Islet of Langerhans (tissue), 1 donor: Measurements from ENCODE around the gene SPAG16.

Source experiments
- FAIRE-seq: peaks from one replicate; lab custom pipeline; 2011; peaks lifted over from hg19 to GRCh38; lab: Jason Lieb, UNC

Gene SPAG16

DNA sequence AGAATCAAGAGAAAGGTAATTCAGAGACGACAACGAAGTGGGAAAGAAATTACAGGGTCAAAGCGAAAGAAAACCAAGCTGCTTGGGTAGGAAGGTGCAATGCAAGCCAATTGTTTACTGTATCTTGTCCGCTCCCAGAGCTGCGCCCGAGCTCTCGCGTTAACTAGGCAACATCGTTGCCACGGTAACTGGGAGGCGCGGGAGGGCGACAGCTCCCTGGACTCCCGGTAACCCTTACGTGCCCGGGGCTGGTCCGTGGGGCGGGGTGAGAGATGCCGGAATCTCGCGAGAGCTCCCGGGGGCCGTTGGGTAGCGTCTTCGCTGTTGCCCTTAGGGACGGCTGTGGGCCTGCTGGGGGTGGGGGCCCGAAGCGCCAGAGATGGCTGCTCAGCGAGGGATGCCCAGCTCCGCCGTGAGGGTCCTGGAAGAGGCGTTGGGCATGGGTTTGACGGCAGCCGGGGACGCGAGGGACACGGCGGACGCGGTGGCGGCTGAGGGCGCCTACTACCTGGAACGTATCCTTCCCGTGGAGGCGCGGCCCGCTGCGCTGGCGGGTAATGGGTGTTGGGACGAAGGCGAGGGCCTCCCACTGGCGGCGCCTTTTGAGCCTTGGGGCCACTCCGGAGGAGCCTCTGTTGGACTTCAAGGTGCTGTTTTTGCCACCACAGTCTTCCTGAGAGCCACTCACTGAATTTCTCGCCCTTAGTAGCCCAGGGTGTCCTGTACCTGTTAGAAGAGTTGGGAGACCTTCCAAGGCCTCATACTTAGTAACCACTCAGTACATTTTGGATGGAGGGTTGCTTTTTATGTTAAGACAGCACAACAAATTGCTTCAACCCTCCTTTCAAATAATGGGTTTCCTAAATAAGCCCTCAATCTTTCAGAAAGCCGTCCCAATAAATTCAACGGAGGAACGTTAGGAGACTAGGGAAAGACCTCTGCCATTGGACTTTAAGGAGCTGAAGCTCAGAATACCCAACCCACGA lies at the start of gene SPAG16:
SPAG16 (plus strand) TSS at position 360 of the 986 bp plus-strand sequence.
- FAIRE-seq: peak; percentile 72

DNA sequence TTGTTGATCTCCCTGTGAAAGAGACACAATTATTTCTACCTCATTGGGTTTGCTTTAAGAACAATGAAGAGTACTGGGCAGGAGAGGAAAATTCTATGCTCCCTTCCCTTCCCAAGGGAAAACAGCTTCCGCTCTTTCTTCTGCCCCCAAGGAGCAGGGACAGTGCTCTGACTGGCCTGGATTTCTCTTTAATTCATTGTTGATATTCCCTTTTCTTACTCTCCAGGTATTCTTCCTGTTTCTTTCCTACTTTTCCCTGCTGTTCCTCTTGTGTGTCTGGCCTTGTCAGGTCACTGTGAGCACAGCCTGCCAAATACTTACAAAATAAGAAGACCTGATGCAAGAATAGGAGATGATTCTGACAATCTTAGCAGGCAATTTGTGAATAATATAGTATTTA lies 49.6 kb upstream of the SPAG16 start:
- FAIRE-seq: no peak

DNA sequence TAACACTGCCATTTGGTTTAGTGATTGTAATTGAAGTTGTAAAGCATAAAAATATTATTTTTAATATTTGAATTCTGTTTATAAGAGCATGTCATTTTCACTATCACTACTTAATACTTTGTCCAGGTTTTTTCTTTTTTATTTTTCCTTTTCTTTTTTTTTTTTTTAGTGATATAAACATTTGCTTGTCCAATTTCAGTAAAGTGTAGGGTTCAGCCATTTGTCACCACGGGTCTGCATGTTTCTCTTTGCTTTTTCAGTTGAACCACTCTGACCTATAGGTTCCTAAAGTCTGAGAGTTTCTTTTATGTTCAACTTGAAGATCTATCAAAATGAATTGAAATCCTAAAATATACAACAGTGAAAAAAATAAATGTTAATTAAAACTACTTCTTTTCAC lies 48.5 kb upstream of the SPAG16 start:
- peak; percentile 79 for FAIRE-seq

DNA sequence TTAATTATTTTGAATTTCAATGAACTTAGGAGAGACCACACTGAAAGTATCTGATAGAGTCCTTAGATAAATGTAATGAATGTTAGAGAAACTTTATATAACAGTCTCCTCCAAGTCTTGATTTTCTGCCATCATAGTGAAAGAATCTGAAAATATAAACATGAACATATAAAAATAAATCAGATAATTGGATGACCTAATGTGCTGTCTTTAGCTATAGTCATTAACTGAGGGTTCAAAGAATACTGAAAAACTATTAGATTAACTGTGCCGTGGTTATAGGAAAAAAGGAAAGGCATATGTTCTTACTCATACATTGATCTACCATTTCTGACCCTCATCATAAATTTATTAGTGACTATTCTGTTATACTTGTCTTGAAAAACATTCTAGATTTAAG lies 47.0 kb upstream of the SPAG16 start:
- no peak for FAIRE-seq

DNA sequence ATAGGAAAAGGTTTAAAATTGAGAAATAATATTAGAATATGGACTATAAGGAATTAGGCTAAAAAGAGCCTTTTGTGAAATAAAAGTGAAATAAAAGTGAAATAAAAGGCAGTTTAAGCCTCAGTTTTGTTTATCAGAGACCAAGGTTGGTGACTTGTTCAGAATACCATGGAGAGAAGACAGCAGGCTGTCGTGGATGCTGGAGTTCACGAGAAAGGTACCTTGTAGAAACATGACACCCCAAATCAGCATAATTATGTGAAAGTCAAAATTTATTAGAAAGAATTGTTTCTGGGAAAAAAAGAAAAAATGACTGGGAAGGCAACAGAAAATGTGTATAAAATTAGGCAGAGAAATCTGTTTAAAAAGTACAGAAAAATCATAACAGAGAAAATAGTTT lies 46.5 kb upstream of the SPAG16 start:
- FAIRE-seq: no peak

- peak; percentile 17 for FAIRE-seq
These were observed 45.3 kb upstream of the SPAG16 start for GRCh38 chr2:213238753-213239495.

GRCh38 chr2:213241817-213242216 lies 42.4 kb upstream of the SPAG16 start:
- no peak for FAIRE-seq

GRCh38 chr2:213242653-213243052 lies 41.6 kb upstream of the SPAG16 start:
- FAIRE-seq: no peak

DNA sequence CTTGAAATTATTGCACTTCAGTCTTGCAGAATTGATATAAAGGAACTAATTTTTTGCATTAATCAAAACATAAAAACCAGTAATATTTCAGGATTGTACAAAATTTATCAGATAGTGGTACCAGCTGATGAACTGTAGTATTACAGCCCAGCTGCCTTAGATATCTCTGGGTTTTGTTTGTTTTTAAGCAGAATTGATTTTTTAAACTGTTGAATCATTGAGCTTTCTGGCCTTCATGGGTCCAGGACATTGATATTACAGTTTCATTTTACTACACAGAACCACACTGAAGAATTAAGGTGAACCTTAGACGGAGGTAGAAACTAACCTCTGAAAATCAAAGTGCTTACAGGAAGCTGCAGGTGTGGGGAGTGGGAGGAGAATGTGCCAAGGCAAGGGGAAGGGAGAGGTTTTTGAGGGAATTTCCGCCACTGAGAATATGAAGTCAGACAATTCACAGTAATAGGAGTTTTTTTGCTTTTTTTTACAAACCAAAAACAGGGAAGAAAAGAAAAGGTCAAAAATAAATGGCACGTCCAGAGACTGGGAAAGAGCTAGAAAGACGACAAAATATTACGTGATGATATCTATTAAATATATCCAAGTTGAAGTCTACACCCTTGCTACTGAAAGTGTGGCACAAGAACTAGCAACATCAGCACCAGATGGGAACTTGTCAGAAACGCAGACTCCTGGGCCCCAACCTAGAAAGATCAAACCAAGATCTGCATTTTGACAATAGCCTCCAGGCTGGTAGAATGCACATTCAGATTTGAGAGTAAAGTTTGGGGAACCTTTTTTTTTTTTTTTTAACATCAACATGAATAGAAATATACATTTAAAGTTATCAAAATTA lies 40.8 kb upstream of the SPAG16 start:
- FAIRE-seq: peak; percentile 61

DNA sequence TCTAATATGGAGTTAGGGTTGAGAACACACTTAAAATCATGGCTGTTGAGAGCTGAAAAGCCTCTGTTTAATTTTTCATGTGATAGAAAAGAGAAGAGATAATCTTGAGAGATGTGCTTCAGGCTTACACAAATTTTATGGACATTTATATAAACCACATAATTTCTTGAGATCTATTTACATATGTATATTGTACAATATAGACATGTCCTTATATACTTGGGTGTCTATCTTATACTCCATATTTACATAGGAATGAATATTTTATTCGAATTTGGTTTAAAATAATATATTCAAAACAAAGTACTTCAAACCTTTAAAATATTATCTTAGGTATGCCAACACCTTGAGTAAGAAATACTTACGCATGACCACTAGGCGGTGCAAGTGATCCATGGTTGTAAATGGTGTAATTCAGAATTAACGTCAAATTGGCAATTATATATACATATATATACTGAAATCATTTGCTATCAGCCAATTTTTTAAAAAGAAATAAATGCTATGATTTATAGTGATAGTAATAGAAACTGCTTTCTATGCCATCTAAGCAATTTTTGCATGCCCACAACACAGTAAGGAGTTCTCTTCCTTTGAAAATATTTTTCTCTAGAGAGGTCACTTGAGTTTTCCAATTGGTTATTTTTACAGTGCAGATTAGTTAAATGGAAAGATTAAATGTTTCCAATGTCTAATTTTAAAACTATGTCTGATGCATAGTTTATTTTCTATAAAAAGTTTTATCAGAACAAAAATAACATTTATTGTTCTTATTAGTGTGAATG lies 37.6 kb upstream of the SPAG16 start:
- peak; percentile 99 for FAIRE-seq

DNA sequence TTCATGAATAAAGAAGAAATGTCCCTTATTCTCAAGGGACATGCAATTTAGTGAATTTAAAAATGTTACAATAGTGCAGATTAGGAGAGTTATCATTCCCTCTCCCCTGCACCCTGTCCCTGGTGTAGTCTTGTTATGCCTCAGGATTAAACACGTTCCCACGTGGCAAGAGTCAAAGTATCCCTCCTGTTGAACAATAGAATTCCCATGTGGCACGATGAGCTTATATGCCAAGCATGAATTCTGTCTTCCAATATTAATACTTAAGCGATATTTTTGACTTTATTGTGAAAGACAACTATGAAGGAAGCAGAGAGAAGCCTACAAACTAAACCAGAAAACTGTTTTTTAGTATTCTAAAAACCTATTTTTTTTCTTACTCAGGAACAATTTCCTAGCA lies 36.7 kb upstream of the SPAG16 start:
- no peak for FAIRE-seq

GRCh38 chr2:213248637-213249036 lies 35.6 kb upstream of the SPAG16 start:
- FAIRE-seq: no peak

DNA sequence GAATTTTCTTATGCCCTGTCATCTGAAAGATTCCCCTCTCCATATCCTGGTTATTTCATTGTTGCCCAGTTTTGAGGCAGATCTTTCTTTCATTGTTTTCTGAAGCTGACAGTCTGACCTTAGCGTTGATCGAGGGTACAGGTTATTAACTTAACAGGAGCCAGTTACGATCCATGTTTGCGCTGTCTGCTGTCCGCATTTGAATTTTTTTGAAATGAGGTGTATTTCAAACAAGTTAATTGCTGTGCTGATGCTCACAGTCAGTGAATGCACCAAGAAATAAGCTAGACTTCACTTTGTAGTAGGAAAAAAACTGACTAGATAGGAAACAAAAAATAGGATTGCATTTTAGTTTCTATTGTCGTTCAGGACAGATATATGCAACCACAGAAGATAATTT lies 34.8 kb upstream of the SPAG16 start:
- FAIRE-seq: no peak

- FAIRE-seq: peak; percentile 100
These were observed 32.6 kb upstream of the SPAG16 start for GRCh38 chr2:213251618-213252017.

DNA sequence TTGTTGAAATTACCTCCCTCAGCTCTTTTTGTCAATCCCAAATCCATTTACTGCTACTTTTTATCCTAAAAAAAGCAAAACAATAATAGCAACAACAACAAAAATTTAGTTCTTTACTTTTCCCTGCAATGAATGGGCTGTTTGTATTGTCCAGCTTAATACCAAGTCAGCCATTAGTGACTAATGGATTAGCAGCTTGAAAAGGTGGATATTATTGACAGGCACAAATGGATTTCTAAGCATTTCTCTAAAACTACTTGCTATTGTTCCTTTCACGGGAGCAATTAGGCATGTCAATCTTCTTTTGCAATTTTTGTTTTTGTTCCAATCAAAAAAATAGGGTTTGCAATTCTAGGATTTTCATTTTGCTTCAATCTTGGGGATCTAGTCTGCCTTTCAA lies 32.1 kb upstream of the SPAG16 start:
- no peak for FAIRE-seq

DNA sequence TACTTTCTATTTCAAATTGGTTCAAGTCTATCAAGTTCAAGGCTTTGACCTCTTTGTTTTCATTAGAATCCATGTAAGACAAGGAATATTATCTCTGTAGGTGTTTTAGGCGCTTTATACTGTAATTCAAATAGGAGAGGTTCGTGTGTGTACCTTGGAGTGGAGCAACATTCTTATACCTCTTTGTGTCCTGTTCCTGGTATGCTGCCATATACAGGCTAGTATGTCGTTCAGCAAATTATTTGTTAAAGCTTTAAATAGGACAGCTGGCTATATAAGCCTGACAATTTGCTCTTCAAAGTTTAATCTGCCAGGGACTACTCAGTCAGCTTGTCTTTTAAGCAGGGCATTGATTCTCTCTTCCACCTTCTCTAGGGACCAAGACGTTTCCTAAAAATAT lies 31.1 kb upstream of the SPAG16 start:
- no peak for FAIRE-seq

DNA sequence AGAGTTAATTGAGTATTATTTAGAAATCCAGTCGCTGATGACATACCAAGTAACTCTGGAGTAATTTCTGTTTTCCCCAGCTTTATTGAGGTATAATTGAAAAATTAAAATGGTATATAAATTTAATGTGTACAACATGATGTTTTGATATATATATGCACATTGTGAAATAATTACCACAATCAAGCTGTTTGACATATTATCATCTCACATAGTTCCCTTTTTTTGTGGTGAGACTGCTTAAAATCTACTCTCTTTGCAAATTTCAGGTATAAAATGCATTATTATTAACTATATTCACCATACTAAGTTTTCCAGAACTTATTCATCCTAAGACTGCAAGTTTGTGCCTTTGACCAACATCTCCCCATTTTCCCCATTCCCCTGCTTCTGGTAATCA lies 25.0 kb upstream of the SPAG16 start:
- no peak for FAIRE-seq

GRCh38 chr2:213261237-213261636 lies 23.0 kb upstream of the SPAG16 start:
- no peak for FAIRE-seq

- no peak for FAIRE-seq
These were observed 22.5 kb upstream of the SPAG16 start for GRCh38 chr2:213261715-213262114.

- FAIRE-seq: no peak
These were observed 18.6 kb upstream of the SPAG16 start for GRCh38 chr2:213265679-213266078.

- FAIRE-seq: no peak
These were observed 17.8 kb upstream of the SPAG16 start for GRCh38 chr2:213266421-213266820.

- no peak for FAIRE-seq
These were observed 12.3 kb upstream of the SPAG16 start for GRCh38 chr2:213271947-213272346.
